Skeletal muscle tissue (tissue), 4 donors: ENCODE measurements around the gene MALAT1. TPM values are rescaled to one million over a fixed set of nuclear protein-coding genes. Genes with fewer than 3 reads are reported as not detected.
A peak's percentile ranks its signal among the peaks of the same experiment; 100 is the strongest.
"Not testable (repeated sequence)": the region's sequence is repeated elsewhere in the genome, so short reads cannot be mapped to it uniquely, and the experiment has no call there.

ENCODE experiments used
- H3K27ac ChIP-seq: one replicate; pipeline ENCODE4 v1.7.0; 2013; ENCODE audit warnings: mild to moderate bottlenecking, low read depth, low read length, inconsistent platforms
- H3K27me3 ChIP-seq, 3 donors: one replicate each; pipeline ENCODE4 v1.7.0; 2013; ENCODE audit warnings: low read length in 3 of 3; ENCODE audit not compliant: control insufficient read depth in 3 of 3, insufficient read depth in 3 of 3
- H3K36me3 ChIP-seq, 3 donors: one replicate each; pipeline ENCODE4 v1.7.0; 2013; ENCODE audit warnings: low read length in 3 of 3; ENCODE audit not compliant: control insufficient read depth in 3 of 3, insufficient read depth in 3 of 3
- H3K4me1 ChIP-seq, 3 donors: one replicate each; pipeline ENCODE4 v1.7.0; 2013; ENCODE audit warnings: low read length in 3 of 3, mild to moderate bottlenecking in 3 of 3; ENCODE audit not compliant: control insufficient read depth in 3 of 3, insufficient read depth in 3 of 3
- H3K4me3 ChIP-seq, 3 donors: one replicate each; pipeline ENCODE4 v1.7.0; 2013; ENCODE audit warnings: low read length in 3 of 3
- H3K9ac ChIP-seq, 3 donors: one replicate each; pipeline ENCODE4 v1.7.0; 2013; ENCODE audit warnings: low read length in 3 of 3, mild to moderate bottlenecking in 3 of 3, moderate library complexity in 2 of 3, low read depth in 1 of 3
- H3K9me3 ChIP-seq, 3 donors: one replicate each; pipeline ENCODE4 v1.7.0; 2013; ENCODE audit warnings: low read length in 3 of 3; ENCODE audit not compliant: control insufficient read depth in 3 of 3
- total RNA-seq: library from RNA; depleted of rRNA; stranded (reverse); fragments of >200 nt; gene quantifications from one replicate; pipeline ENCODE4 v1.2.3, GENCODE V29; 2014
- donor health status: Osteomylitis.

Gene MALAT1
- 7,794 TPM for total RNA-seq

- Histone ChIP-seq H3K27me3 (no peaks in the 10 kb centered on the region), H3K9ac (peak within 1 kb of the TSS; percentile 97 to 99 (median 99)), H3K27ac (peak within 1 kb of the TSS; percentile 100), H3K4me3 (peak within 1 kb of the TSS; percentile 94 to 98 (median 95)), H3K36me3 (peaks cover 37 to 41% (median 38%) of the 10 kb centered on the region in 3 donors), H3K9me3 (no peaks in the 10 kb centered on the region), H3K4me1 (peaks cover 26 to 36% (median 28%) of the 10 kb centered on the region in 3 donors)
Measured at GRCh38 chr11:65498977-65499712, at the start of gene MALAT1. Gene MALAT1, plus strand, starts transcription at chr11:65499045.

DNA sequence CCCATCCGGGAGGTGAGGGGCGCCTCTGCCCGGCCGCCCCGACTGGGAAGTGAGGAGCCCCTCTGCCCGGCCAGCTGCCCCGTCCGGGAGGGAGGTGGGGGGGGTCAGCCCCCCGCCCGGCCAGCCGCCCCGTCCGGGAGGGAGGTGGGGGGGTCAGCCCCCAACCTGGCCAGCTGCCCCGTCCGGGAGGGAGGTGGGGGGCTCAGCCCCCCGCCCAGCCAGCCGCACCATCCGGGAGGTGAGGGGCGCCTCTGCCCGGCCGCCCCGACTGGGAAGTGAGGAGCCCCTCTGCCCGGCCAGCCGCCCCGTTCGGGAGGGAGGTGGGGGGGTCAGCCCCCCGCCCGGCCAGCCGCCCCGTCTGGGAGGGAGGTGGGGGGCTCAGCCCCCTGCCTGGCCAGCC is 47.5 kb upstream of the MALAT1 start:
- not testable (repeated sequence) for H3K36me3 ChIP-seq, H3K9me3 ChIP-seq, H3K27me3 ChIP-seq, H3K4me3 ChIP-seq, H3K27ac ChIP-seq, H3K9ac ChIP-seq
- peaks cover 16 to 20% (median 20%) of the 10 kb centered on the region in 3 donors for H3K4me1 ChIP-seq

DNA sequence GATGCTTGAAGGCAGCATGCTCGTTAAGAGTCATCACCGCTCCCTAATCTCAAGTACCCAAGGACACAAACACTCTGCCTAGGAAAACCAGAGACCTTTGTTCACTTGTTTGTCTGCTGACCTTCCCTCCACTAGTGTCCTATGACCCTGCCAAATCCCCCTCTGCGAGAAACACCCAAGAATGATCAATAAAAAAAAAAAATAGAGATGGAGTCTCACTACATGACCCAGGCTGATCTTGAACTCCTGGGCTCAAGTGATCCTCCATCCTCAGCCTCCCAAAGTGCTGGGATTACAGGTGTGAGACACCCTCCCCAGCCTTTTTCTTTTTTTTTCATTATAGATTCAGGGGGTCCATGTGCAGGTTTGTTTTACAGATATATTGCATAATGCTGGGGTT is 46.6 kb upstream of the MALAT1 start:
- H3K27ac ChIP-seq, H3K27me3 ChIP-seq, H3K4me3 ChIP-seq, H3K9ac ChIP-seq, H3K36me3 ChIP-seq, H3K9me3 ChIP-seq: not testable (repeated sequence)
- H3K4me1 ChIP-seq = peaks cover 16 to 20% (median 20%) of the 10 kb centered on the region in 3 donors

GRCh38 chr11:65452806-65453490 is 45.9 kb upstream of the MALAT1 start:
- peak overlapping the region; percentile 90 for H3K27ac ChIP-seq

DNA sequence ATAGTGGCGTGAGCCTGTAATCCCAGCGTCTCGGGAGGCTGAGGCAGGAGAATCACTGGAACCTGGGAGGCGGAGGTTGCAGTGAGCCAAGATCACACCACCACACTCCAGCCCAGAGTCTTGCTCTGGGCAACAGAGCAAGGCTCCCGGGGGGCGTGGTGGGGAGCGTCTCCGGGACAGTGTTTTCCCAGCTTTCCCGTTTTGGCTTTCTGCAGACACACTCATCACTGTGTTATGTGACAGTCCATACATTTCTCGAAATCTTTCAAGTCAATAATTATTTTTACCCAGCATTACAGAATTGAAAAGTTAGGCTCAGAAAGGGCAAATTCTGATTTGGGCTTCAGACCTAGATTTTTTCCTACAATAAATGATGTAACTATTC is 44.5 kb upstream of the MALAT1 start:
- Histone ChIP-seq H3K36me3 (no peaks in the 10 kb centered on the region), H3K27me3 (no peaks in the 10 kb centered on the region), H3K4me3 (peak overlapping the region; percentile 69 to 89 (median 82)), H3K4me1 (peaks cover 16 to 20% (median 20%) of the 10 kb centered on the region in 3 donors), H3K27ac (peak overlapping the region; percentile 90), H3K9me3 (no peaks in the 10 kb centered on the region), H3K9ac (peak overlapping the region; percentile 77 to 89 (median 81))

More at GRCh38 chr11:65452806-65453490, 45.9 kb upstream of the MALAT1 start:
- H3K4me1 ChIP-seq = peaks cover 16 to 20% (median 20%) of the 10 kb centered on the region in 3 donors
- no peak overlapping the region for H3K9ac ChIP-seq
- no peak overlapping the region for H3K4me3 ChIP-seq
- no peaks in the 10 kb centered on the region for H3K27me3 ChIP-seq
- H3K36me3 ChIP-seq = no peaks in the 10 kb centered on the region
- no peaks in the 10 kb centered on the region for H3K9me3 ChIP-seq

GRCh38 chr11:65454696-65455456 is 44.0 kb upstream of the MALAT1 start:
- Histone ChIP-seq H3K36me3 (no peaks in the 10 kb centered on the region), H3K9me3 (no peaks in the 10 kb centered on the region), H3K4me3 (peak overlapping the region; percentile 69 to 89 (median 82))

GRCh38 chr11:65456418-65456817 is 42.4 kb upstream of the MALAT1 start:
- Histone ChIP-seq H3K4me1 (peaks cover 16 to 20% (median 20%) of the 10 kb centered on the region in 3 donors), H3K4me3 (peak overlapping the region in 1 of 3 donors; percentile 29), H3K27me3 (no peaks in the 10 kb centered on the region), H3K36me3 (no peaks in the 10 kb centered on the region), H3K27ac (no peak overlapping the region), H3K9ac (peak overlapping the region in 1 of 3 donors; percentile 25), H3K9me3 (no peaks in the 10 kb centered on the region)

More at GRCh38 chr11:65454696-65455456, 44.0 kb upstream of the MALAT1 start:
- Histone ChIP-seq H3K9ac (peak overlapping the region; percentile 77 to 89 (median 81)), H3K4me1 (peaks cover 16 to 20% (median 20%) of the 10 kb centered on the region in 3 donors), H3K27ac (peak overlapping the region; percentile 90), H3K27me3 (no peaks in the 10 kb centered on the region)

- no peak overlapping the region for H3K27ac ChIP-seq
- no peak overlapping the region for H3K4me3 ChIP-seq
- no peaks in the 10 kb centered on the region for H3K27me3 ChIP-seq
- no peaks in the 10 kb centered on the region for H3K36me3 ChIP-seq
- H3K4me1 ChIP-seq = peaks cover 8 to 13% (median 11%) of the 10 kb centered on the region in 3 donors
- no peak overlapping the region for H3K9ac ChIP-seq
- H3K9me3 ChIP-seq = no peaks in the 10 kb centered on the region
Measured at GRCh38 chr11:65459552-65459951, 39.3 kb upstream of the MALAT1 start.

- H3K9ac ChIP-seq, H3K4me3 ChIP-seq, H3K9me3 ChIP-seq, H3K4me1 ChIP-seq, H3K36me3 ChIP-seq, H3K27me3 ChIP-seq, H3K27ac ChIP-seq: not testable (repeated sequence)
Measured at GRCh38 chr11:65465471-65465870, 33.4 kb upstream of the MALAT1 start.
